ENCODE measurements around the gene PLXNA2.

Gene PLXNA2

DNA sequence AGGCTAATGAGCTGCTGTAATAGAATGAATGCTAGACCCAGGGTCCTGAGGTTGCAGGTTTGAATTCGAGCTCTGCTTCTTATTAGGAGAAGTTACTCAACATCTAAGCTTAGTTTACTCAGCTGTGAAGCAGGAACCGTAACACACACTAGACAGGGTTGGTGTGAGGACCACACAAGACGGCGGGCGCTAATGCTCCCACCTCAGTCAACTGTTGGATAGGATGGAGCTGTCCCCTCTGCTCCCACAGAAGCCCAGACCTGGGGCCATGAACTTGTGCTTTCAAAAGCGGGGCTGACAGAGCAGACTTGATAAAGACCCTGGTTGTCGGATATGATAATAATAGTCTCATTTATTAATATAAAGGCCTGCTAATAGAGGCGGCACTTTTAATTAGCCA is 234.9 kb downstream of the PLXNA2 start:
- no CpG with 5 or more reads among the region's 8 CpGs for WGBS, 2 donors (ENCODE audit: extremely low coverage in 2 of 2, insufficient read length in 2 of 2, insufficient replicate concordance in 1 of 2)
- Histone ChIP-seq H3K9me3 (replicated peaks in 1 of 2; ENCODE audit: control insufficient read depth in 2 of 2, insufficient read depth in 1 of 2, low read depth in 1 of 2, low read length in 2 of 2) (no peaks in the 10 kb centered on the region), H3K18ac (ENCODE audit: low read length) (no peak overlapping the region), H4K91ac (ENCODE audit: low read depth, low read length, poor library complexity) (no peak overlapping the region), H3K4me3 (ENCODE audit: low read length in 2 of 2) (no peak overlapping the region), H2BK15ac (ENCODE audit: low read length) (no peak overlapping the region), H3K27ac (replicated peaks; ENCODE audit: low read length) (no peak overlapping the region), H2BK12ac (ENCODE audit: low read length) (no peak overlapping the region), H3K79me1 (ENCODE audit: low read depth, low read length) (no peaks in the 10 kb centered on the region), H2AFZ (ENCODE audit: low read length) (no peak overlapping the region), H3K23ac (ENCODE audit: low read depth, low read length, poor library complexity) (no peak overlapping the region), H3K14ac (ENCODE audit: low read length) (no peak overlapping the region), H3K4me1 (ENCODE audit: control insufficient read depth in 2 of 2, insufficient read depth in 1 of 2, low read depth in 1 of 2, low read length in 2 of 2) (no peaks in the 10 kb centered on the region), H3K9ac (ENCODE audit: low read depth, low read length, poor library complexity) (no peak overlapping the region), H3K4me2 (ENCODE audit: insufficient read depth, low read length, poor library complexity, severe bottlenecking) (no peak overlapping the region), H3K4ac (ENCODE audit: low read length) (no peak overlapping the region), H3K27me3 (ENCODE audit: control insufficient read depth in 3 of 3, insufficient read depth in 3 of 3, low read depth in 1 of 3, low read length in 3 of 3) (peaks cover 0 to 26% (median 0%) of the 10 kb centered on the region in 3 experiments), H2AK5ac (ENCODE audit: low read depth, low read length) (no peak overlapping the region), H2BK5ac (ENCODE audit: low read length) (no peak overlapping the region), H2BK120ac (ENCODE audit: low read depth, low read length) (no peak overlapping the region), H3K36me3 (replicated peaks in 1 of 2; ENCODE audit: control insufficient read depth in 2 of 2, insufficient read depth in 2 of 2, low read length in 2 of 2) (no peaks in the 10 kb centered on the region), H4K8ac (ENCODE audit: low read depth, low read length) (no peak overlapping the region)
- DNase-seq (ENCODE audit: low spot score): no peak

DNA sequence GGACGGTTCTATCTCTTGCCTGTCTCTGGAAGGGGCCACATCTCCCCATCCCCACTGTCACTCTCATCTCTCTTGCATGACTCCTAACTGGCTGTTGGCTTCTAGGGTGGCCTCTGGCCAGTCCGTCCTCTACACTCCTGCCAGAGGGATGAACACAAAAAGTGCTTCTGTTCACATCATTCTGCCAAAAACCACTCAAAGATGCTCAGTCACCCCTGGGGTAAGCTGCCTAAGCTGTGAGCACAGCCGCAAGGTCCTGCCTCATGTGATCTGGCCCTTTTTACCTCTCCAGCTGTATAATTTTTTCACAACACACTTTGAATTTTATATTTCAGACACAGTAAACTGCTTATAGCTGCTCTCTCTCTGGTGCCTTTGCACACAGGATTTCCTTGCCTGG is 235.7 kb downstream of the PLXNA2 start:
- Histone ChIP-seq H4K8ac (ENCODE audit: low read depth, low read length) (no peak overlapping the region), H2AFZ (ENCODE audit: low read length) (no peak overlapping the region), H3K14ac (ENCODE audit: low read length) (no peak overlapping the region), H3K9me3 (replicated peaks in 1 of 2; ENCODE audit: control insufficient read depth in 2 of 2, insufficient read depth in 1 of 2, low read depth in 1 of 2, low read length in 2 of 2) (no peaks in the 10 kb centered on the region), H2AK5ac (ENCODE audit: low read depth, low read length) (no peak overlapping the region), H3K4ac (ENCODE audit: low read length) (no peak overlapping the region), H2BK120ac (ENCODE audit: low read depth, low read length) (no peak overlapping the region), H3K9ac (ENCODE audit: low read depth, low read length, poor library complexity) (no peak overlapping the region), H3K36me3 (replicated peaks in 1 of 2; ENCODE audit: control insufficient read depth in 2 of 2, insufficient read depth in 2 of 2, low read length in 2 of 2) (no peaks in the 10 kb centered on the region), H3K23ac (ENCODE audit: low read depth, low read length, poor library complexity) (no peak overlapping the region), H3K4me2 (ENCODE audit: insufficient read depth, low read length, poor library complexity, severe bottlenecking) (no peak overlapping the region), H2BK15ac (ENCODE audit: low read length) (no peak overlapping the region), H3K79me1 (ENCODE audit: low read depth, low read length) (no peaks in the 10 kb centered on the region), H3K18ac (ENCODE audit: low read length) (no peak overlapping the region), H2BK12ac (ENCODE audit: low read length) (no peak overlapping the region), H3K4me1 (ENCODE audit: control insufficient read depth in 2 of 2, insufficient read depth in 1 of 2, low read depth in 1 of 2, low read length in 2 of 2) (no peaks in the 10 kb centered on the region), H4K91ac (ENCODE audit: low read depth, low read length, poor library complexity) (no peak overlapping the region), H2BK5ac (ENCODE audit: low read length) (no peak overlapping the region), H3K27ac (replicated peaks; ENCODE audit: low read length) (no peak overlapping the region), H3K27me3 (ENCODE audit: control insufficient read depth in 3 of 3, insufficient read depth in 3 of 3, low read depth in 1 of 3, low read length in 3 of 3) (peaks cover 0 to 19% (median 0%) of the 10 kb centered on the region in 3 experiments), H3K4me3 (ENCODE audit: low read length in 2 of 2) (no peak overlapping the region)
- no peak for DNase-seq (ENCODE audit: low spot score)
- WGBS, 2 donors (ENCODE audit: extremely low coverage in 2 of 2, insufficient read length in 2 of 2, insufficient replicate concordance in 1 of 2): no CpG with 5 or more reads among the region's 3 CpGs

DNA sequence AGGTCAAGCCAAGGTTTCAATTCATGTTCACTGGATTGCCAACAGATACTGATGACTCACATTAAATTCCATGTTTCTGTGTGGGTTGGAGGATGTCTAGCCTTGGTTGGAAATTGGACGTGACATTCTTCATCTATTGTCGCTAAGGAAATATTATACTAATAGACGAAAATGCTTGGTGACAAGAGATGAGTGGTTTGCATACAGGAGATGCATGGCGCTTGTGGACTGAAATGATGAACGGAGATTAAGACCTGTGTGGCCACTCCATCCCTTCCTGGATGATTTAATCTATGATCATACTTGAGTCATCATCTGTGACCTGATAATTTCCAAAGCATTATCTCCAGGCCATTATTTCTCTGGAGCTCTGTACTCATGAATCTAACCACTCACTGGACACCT is 236.2 kb downstream of the PLXNA2 start:
- Histone ChIP-seq H3K18ac (ENCODE audit: low read length) (no peak overlapping the region), H2BK15ac (ENCODE audit: low read length) (no peak overlapping the region), H2BK12ac (ENCODE audit: low read length) (no peak overlapping the region), H3K79me1 (ENCODE audit: low read depth, low read length) (no peaks in the 10 kb centered on the region), H3K4me2 (ENCODE audit: insufficient read depth, low read length, poor library complexity, severe bottlenecking) (no peak overlapping the region), H3K27ac (replicated peaks; ENCODE audit: low read length) (no peak overlapping the region), H2BK5ac (ENCODE audit: low read length) (no peak overlapping the region), H2AFZ (ENCODE audit: low read length) (no peak overlapping the region), H3K9ac (ENCODE audit: low read depth, low read length, poor library complexity) (no peak overlapping the region), H3K4me3 (ENCODE audit: low read length in 2 of 2) (no peak overlapping the region), H3K23ac (ENCODE audit: low read depth, low read length, poor library complexity) (no peak overlapping the region), H3K4ac (ENCODE audit: low read length) (no peak overlapping the region), H4K91ac (ENCODE audit: low read depth, low read length, poor library complexity) (no peak overlapping the region), H2BK120ac (ENCODE audit: low read depth, low read length) (no peak overlapping the region), H3K9me3 (replicated peaks in 1 of 2; ENCODE audit: control insufficient read depth in 2 of 2, insufficient read depth in 1 of 2, low read depth in 1 of 2, low read length in 2 of 2) (no peaks in the 10 kb centered on the region), H4K8ac (ENCODE audit: low read depth, low read length) (no peak overlapping the region), H3K14ac (ENCODE audit: low read length) (no peak overlapping the region), H3K36me3 (replicated peaks in 1 of 2; ENCODE audit: control insufficient read depth in 2 of 2, insufficient read depth in 2 of 2, low read length in 2 of 2) (no peaks in the 10 kb centered on the region), H2AK5ac (ENCODE audit: low read depth, low read length) (no peak overlapping the region), H3K4me1 (ENCODE audit: control insufficient read depth in 2 of 2, insufficient read depth in 1 of 2, low read depth in 1 of 2, low read length in 2 of 2) (no peaks in the 10 kb centered on the region), H3K27me3 (ENCODE audit: control insufficient read depth in 3 of 3, insufficient read depth in 3 of 3, low read depth in 1 of 3, low read length in 3 of 3) (peaks cover 0 to 18% (median 0%) of the 10 kb centered on the region in 3 experiments)
- DNase-seq (ENCODE audit: low spot score): no peak
- no CpG with 5 or more reads among the region's 5 CpGs for WGBS, 2 donors (ENCODE audit: extremely low coverage in 2 of 2, insufficient read length in 2 of 2, insufficient replicate concordance in 1 of 2)

DNA sequence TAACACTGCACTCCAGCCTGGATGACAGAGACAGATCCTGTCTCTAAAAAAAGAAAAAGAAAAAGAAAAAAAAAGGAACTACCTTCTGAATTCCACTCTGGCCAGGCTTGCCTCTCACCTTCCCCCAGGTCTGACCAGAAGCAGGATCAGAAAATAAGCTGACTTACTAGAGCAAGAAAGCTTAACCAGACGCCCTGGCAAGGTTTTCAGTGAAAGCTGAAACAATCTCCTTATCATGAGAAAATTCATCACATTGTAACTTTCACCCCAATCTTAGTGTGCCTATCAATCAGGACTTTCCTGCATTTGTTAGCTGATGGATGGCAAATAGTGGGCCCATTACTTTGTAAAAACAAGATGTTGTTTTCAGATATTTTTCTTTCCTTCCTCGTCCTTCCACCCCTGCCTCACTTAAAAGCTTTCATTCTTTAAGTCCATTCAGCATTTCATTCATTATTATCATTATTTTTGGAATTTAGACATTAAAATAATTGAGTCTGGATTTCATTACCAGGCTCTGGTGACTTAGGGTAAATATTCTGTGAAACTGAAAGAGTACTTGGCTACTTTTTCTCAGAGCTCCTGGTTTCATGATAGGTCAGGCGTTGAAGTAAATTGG is 236.8 kb downstream of the PLXNA2 start:
- no peaks in the 10 kb centered on the region for H3K36me3 ChIP-seq (replicated peaks in 1 of 2; ENCODE audit: control insufficient read depth in 2 of 2, insufficient read depth in 2 of 2, low read length in 2 of 2)
- no peak overlapping the region for H3K14ac ChIP-seq (ENCODE audit: low read length)
- H3K4me2 ChIP-seq (ENCODE audit: insufficient read depth, low read length, poor library complexity, severe bottlenecking): no peak overlapping the region
- H2BK15ac ChIP-seq (ENCODE audit: low read length): no peak overlapping the region
- H3K4me3 ChIP-seq (ENCODE audit: low read length in 2 of 2): no peak overlapping the region
- no peak overlapping the region for H3K23ac ChIP-seq (ENCODE audit: low read depth, low read length, poor library complexity)
- no peak overlapping the region for H2BK12ac ChIP-seq (ENCODE audit: low read length)
- H3K27me3 ChIP-seq (ENCODE audit: control insufficient read depth in 3 of 3, insufficient read depth in 3 of 3, low read depth in 1 of 3, low read length in 3 of 3): peaks cover 0 to 18% (median 0%) of the 10 kb centered on the region in 3 experiments
- WGBS, 2 donors (ENCODE audit: extremely low coverage in 2 of 2, insufficient read length in 2 of 2, insufficient replicate concordance in 1 of 2): no CpG with 5 or more reads among the region's 3 CpGs
- no peak overlapping the region for H2BK5ac ChIP-seq (ENCODE audit: low read length)
- H3K79me1 ChIP-seq (ENCODE audit: low read depth, low read length): no peaks in the 10 kb centered on the region
- no peak overlapping the region for H3K18ac ChIP-seq (ENCODE audit: low read length)
- no peak overlapping the region for H2AFZ ChIP-seq (ENCODE audit: low read length)
- H3K9me3 ChIP-seq (replicated peaks in 1 of 2; ENCODE audit: control insufficient read depth in 2 of 2, insufficient read depth in 1 of 2, low read depth in 1 of 2, low read length in 2 of 2): no peaks in the 10 kb centered on the region
- H2BK120ac ChIP-seq (ENCODE audit: low read depth, low read length): no peak overlapping the region
- no peak overlapping the region for H3K27ac ChIP-seq (replicated peaks; ENCODE audit: low read length)
- H3K4me1 ChIP-seq (ENCODE audit: control insufficient read depth in 2 of 2, insufficient read depth in 1 of 2, low read depth in 1 of 2, low read length in 2 of 2): no peaks in the 10 kb centered on the region
- no peak overlapping the region for H3K4ac ChIP-seq (ENCODE audit: low read length)
- H4K8ac ChIP-seq (ENCODE audit: low read depth, low read length): no peak overlapping the region
- no peak overlapping the region for H4K91ac ChIP-seq (ENCODE audit: low read depth, low read length, poor library complexity)
- no peak overlapping the region for H3K9ac ChIP-seq (ENCODE audit: low read depth, low read length, poor library complexity)
- H2AK5ac ChIP-seq (ENCODE audit: low read depth, low read length): no peak overlapping the region
- DNase-seq (ENCODE audit: low spot score): no peak

All from neuronal stem cell (in vitro differentiated cells).